ENCODE data around the gene INHBB.

The INHBB gene

DNA sequence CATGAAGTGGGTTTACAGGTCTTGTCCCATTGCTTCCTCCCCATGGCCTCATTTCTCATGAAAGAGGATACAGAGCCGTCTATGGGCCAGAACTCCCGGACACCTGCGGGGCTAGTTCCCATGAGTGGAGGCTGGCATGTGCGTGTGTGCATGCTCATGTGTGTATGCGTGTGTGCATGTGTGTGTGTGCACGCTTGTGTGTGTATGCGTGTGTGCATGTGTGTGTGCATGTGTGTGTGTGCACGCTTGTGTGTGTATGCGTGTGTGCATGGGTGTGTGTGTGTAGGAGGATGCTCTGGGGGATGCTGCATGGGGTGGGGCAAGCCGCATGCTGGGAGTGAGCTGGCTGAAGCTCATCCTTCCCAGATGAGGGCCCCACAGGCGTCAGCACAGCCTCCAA is 20.8 kb downstream of the INHBB start:
- intact Hi-C loops (cut with micrococcal nuclease): no loop called here
- H3K27me3 Mint-ChIP-seq: peaks cover 11% of the 10 kb centered on the region
- no peak overlapping the region for H3K4me3 Mint-ChIP-seq
- no peaks in the 10 kb centered on the region for H3K36me3 Mint-ChIP-seq (ENCODE audit: low read depth)
- no peaks in the 10 kb centered on the region for H3K4me1 Mint-ChIP-seq (ENCODE audit: low read depth)
- no peaks in the 10 kb centered on the region for H3K9me3 Mint-ChIP-seq
- H3K27ac Mint-ChIP-seq: no peak overlapping the region

DNA sequence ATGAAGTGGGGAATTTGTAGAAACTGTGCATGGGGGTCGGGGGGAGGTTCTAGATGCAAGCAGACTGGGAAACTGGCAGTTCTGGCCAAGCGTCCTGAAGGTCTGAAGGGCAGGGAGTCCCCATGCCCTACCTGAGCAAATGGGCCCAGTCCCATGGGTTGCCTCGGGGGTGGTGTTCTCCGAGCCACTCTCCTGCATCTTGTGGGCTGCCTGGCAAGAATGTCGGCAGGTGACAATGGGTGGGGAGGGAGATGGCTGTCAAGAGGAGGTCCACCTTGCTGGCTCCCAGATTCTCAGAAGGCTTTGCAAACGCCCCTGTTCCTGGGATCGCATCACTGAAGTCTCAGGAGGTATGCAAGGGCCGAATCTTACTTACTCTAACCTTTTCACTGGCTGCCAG is 21.3 kb downstream of the INHBB start:
- Mint-ChIP-seq H3K4me3 (no peak overlapping the region), H3K36me3 (ENCODE audit: low read depth) (no peaks in the 10 kb centered on the region), H3K27me3 (peaks cover 11% of the 10 kb centered on the region), H3K27ac (no peak overlapping the region), H3K9me3 (no peaks in the 10 kb centered on the region), H3K4me1 (ENCODE audit: low read depth) (no peaks in the 10 kb centered on the region)
- intact Hi-C loops (cut with micrococcal nuclease): no loop called here

DNA sequence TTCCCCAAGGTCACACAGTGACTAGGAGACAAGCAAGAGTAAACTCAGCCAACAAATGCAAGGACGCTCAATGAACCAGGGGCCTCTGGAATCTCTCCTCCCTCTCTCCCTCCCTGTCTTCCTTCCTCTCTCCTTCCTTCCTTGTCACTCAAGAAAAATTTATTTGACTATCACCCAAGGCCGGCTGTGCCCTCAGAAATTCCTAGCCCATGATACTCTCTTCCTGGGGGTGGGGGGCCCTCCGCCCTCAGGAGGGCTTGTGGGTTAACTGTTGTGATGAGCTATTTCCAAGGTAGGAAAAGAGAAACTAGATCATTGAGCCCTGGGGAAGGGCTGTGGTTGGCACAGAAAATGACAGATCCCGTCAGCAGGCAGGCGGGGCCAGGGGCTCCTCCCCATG is 21.7 kb downstream of the INHBB start:
- Mint-ChIP-seq H3K4me3 (no peak overlapping the region), H3K27ac (no peak overlapping the region), H3K27me3 (peaks cover 11% of the 10 kb centered on the region), H3K9me3 (no peaks in the 10 kb centered on the region), H3K4me1 (ENCODE audit: low read depth) (no peaks in the 10 kb centered on the region), H3K36me3 (ENCODE audit: low read depth) (no peaks in the 10 kb centered on the region)
- intact Hi-C loops (cut with micrococcal nuclease): no loop called here

DNA sequence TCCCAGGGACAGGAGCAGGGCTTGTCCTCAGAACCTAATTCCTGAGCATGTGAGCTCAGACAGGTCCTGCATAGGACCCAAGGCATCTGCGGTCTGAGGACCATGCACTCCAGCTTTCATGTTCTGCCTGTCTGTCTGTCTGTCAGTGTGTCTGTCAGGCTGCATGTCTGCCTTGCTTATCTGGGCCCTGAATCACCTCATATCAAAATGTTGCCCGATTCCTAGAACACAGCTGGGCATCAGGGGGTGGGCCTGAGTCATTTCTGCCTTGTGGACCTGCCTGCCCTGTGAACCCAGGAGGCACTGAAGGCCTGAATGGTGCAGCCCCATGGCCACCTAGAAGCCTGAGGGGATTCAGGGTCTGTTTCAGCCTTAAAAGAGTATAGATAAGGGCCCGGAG is 22.1 kb downstream of the INHBB start:
- peaks cover 11% of the 10 kb centered on the region for H3K27me3 Mint-ChIP-seq
- H3K4me1 Mint-ChIP-seq (ENCODE audit: low read depth): no peaks in the 10 kb centered on the region
- intact Hi-C loops (cut with micrococcal nuclease): no loop called here

DNA sequence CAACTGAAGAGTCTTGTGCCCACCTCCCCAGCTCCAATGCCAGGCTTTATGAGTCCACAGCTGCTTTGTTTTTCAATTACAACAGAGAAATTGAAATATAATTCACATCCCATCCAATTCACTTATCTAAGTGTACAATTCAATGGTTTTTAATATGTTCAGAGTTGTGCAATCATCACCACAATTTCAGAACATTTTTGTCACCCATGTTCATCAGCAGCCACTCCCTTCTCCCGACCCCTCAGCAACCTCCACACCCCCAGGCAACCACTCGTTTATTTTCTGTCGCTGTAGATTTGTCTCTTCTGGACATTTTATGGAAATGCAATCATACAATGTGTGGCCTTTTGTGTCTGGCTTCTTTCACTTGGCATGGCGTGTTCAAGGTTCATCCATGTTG is 23.3 kb downstream of the INHBB start:
- intact Hi-C loops (cut with micrococcal nuclease): no loop called here
- Mint-ChIP-seq H3K9me3 (no peaks in the 10 kb centered on the region), H3K27me3 (peaks cover 11% of the 10 kb centered on the region), H3K4me1 (ENCODE audit: low read depth) (no peaks in the 10 kb centered on the region), H3K4me3 (no peak overlapping the region), H3K27ac (no peak overlapping the region), H3K36me3 (ENCODE audit: low read depth) (no peaks in the 10 kb centered on the region)

More for the DNA sequence above, 22.1 kb downstream of the INHBB start:
- Mint-ChIP-seq H3K27ac (no peak overlapping the region), H3K4me3 (no peak overlapping the region), H3K9me3 (no peaks in the 10 kb centered on the region), H3K36me3 (ENCODE audit: low read depth) (no peaks in the 10 kb centered on the region)

DNA sequence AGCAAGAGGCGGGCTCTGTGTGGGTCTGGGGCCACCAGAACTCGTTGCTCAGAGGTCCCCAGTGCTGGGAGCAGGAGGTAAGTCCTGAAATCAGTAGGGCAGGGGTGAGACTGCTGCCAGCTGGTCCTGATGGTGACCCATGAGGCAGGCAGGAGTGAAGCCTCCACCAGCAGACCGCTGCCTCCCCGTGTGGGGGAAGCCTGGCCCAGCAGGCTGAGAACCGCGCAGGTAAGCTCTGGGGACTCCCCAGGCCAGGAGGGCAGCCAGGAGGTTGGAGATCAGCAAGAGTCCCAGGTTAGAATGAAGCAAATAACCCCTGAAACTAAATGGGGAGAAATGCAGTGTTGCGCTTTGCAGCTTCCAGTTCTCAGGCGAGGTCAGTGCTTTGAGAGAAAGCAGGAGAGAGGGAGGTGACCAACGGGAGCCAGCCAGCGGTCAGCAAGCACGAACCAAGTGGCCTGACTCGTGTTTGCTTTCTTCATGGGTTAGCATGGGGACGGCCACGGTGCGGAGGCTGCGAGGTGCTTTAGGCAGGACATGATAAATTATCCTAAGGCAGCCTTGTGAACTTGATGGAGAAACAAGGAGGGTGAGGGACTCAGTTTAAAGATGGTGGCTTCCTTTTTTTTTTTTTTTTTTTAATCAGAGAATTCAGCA is 26.2 kb downstream of the INHBB start:
- Mint-ChIP-seq H3K27me3 (peaks cover 4% of the 10 kb centered on the region), H3K9me3 (no peaks in the 10 kb centered on the region), H3K36me3 (ENCODE audit: low read depth) (no peaks in the 10 kb centered on the region), H3K4me3 (no peak overlapping the region), H3K27ac (no peak overlapping the region), H3K4me1 (ENCODE audit: low read depth) (no peaks in the 10 kb centered on the region)
- intact Hi-C loops (cut with micrococcal nuclease): no loop called here

DNA sequence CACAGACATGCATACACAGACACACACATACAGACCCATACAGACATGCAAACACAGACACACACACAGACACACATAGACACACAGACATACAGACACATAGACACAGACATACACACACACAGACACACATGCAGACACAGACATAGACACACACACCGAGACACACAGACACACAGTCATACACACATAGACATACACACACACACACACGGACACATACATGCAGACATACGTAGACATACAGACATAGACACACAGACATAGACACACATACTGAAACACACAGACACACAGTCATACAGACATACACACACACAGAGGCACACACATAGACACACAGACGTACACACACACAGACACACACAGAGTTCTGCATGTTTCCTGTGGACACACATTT is 26.9 kb downstream of the INHBB start:
- H3K27ac Mint-ChIP-seq: no peak overlapping the region
- no peaks in the 10 kb centered on the region for H3K4me1 Mint-ChIP-seq (ENCODE audit: low read depth)
- H3K4me3 Mint-ChIP-seq: no peak overlapping the region
- peaks cover 4% of the 10 kb centered on the region for H3K27me3 Mint-ChIP-seq
- H3K9me3 Mint-ChIP-seq: no peaks in the 10 kb centered on the region
- intact Hi-C loops (cut with micrococcal nuclease): no loop called here
- H3K36me3 Mint-ChIP-seq (ENCODE audit: low read depth): no peaks in the 10 kb centered on the region

DNA sequence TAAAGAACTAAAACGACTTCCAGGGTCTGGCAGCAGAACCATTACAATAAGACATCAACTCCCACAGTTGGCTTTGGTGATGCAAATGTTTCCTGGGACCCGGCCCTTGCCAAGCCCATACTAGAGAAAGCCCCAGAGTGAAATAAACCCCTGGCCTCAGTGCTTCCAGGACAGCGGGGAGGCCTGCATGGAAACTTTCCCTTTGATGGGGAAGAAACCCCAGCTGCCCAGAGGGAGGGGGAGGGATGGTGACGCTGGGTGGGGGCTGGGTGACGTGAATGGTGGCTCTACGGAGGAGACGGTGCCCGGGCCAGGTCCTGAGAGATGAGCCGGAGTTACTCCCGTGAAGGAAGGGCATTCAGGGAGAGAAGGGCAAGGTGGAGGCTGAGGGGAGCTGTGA is 27.5 kb downstream of the INHBB start:
- intact Hi-C loops (cut with micrococcal nuclease): no loop called here
- H3K4me1 Mint-ChIP-seq (ENCODE audit: low read depth): no peaks in the 10 kb centered on the region
- no peak overlapping the region for H3K27ac Mint-ChIP-seq
- no peaks in the 10 kb centered on the region for H3K36me3 Mint-ChIP-seq (ENCODE audit: low read depth)
- peaks cover 6% of the 10 kb centered on the region for H3K27me3 Mint-ChIP-seq
- H3K4me3 Mint-ChIP-seq: no peak overlapping the region
- H3K9me3 Mint-ChIP-seq: no peaks in the 10 kb centered on the region

DNA sequence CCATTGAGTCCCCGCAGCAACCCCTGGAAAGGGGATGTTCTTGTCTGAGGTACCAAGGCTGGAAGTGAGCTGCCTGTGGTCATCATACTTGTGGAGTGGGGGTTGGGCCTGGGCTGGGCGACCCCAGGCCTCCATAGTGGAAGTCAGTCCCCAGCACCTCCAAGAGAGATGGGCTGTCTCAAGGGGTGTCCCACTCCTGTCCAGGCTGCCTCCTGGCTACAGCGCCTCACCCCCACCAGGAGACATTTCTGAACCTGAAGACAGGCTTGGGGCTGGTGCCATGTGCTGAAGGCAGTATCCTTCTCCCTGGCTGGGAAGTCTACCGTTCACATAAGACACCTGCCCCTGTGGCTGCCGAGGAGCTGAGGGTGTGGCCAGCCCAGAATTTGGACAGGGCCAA is 28.9 kb downstream of the INHBB start:
- intact Hi-C loops (cut with micrococcal nuclease): no loop called here
- no peak overlapping the region for H3K27ac Mint-ChIP-seq
- no peaks in the 10 kb centered on the region for H3K4me1 Mint-ChIP-seq (ENCODE audit: low read depth)
- H3K27me3 Mint-ChIP-seq: peaks cover 6% of the 10 kb centered on the region
- no peak overlapping the region for H3K4me3 Mint-ChIP-seq
- H3K9me3 Mint-ChIP-seq: no peaks in the 10 kb centered on the region
- no peaks in the 10 kb centered on the region for H3K36me3 Mint-ChIP-seq (ENCODE audit: low read depth)

DNA sequence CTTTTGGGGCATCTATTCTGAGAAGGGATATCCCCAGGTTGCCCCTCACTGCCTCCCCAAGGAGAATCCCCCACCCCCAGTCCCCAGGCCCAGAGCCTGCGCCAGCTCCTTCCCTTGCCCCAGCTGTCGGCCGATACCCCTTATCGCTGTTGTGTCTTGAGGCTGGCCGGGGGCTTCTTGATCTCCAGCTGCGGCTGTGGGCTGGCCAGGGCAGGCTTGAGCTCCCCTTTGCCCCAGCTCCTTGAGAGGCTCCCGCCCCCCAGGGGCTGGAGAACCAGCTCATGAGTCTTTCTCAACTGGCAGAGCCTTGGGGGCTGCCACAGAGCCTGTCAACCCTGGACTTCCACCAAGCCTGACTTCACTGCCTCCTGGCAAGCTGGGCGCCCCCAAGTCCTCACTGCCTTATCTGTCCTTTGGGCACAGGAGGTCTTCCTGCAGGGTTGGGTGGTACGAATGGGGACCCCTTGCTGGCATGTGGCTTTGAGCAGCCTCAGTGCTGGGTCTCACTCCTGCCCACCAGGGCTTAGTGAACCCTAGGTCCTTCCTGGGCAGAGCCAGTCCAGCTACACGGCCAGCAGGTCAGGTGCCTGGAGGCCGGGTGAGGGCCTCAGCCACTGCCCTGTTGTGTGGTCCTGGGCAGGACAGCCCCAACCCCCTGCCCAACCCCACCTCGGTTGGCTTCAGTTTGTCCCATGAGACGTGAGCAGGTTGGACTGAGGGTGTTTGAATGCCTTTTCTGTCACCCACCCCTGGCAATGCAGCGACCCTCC is 29.5 kb downstream of the INHBB start:
- H3K9me3 Mint-ChIP-seq: no peaks in the 10 kb centered on the region
- no peak overlapping the region for H3K4me3 Mint-ChIP-seq
- no peaks in the 10 kb centered on the region for H3K4me1 Mint-ChIP-seq (ENCODE audit: low read depth)
- H3K27ac Mint-ChIP-seq: no peak overlapping the region
- peaks cover 6% of the 10 kb centered on the region for H3K27me3 Mint-ChIP-seq
- intact Hi-C loops (cut with micrococcal nuclease): no loop called here
- no peaks in the 10 kb centered on the region for H3K36me3 Mint-ChIP-seq (ENCODE audit: low read depth)

DNA sequence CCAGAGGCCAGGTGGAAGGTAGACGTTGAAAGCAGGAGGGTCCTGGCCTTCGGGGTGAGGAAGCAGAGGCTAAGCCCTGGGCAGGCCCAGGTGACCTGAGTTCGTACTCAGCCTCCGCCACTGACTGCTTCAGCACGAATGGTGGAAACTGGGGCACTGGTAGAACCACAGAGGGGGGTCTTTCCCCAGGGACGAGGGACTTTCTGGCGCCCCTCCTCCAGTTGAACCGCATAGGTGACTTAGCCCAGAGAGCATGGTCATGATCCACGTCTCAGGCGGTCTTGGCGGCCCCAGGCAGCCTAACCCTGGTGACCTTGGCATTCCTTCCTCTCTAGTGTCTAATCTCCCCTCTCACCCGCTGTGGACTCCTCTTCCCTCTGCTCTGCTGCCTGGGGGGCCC is 30.2 kb downstream of the INHBB start:
- peaks cover 6% of the 10 kb centered on the region for H3K27me3 Mint-ChIP-seq
- no peak overlapping the region for H3K27ac Mint-ChIP-seq

DNA sequence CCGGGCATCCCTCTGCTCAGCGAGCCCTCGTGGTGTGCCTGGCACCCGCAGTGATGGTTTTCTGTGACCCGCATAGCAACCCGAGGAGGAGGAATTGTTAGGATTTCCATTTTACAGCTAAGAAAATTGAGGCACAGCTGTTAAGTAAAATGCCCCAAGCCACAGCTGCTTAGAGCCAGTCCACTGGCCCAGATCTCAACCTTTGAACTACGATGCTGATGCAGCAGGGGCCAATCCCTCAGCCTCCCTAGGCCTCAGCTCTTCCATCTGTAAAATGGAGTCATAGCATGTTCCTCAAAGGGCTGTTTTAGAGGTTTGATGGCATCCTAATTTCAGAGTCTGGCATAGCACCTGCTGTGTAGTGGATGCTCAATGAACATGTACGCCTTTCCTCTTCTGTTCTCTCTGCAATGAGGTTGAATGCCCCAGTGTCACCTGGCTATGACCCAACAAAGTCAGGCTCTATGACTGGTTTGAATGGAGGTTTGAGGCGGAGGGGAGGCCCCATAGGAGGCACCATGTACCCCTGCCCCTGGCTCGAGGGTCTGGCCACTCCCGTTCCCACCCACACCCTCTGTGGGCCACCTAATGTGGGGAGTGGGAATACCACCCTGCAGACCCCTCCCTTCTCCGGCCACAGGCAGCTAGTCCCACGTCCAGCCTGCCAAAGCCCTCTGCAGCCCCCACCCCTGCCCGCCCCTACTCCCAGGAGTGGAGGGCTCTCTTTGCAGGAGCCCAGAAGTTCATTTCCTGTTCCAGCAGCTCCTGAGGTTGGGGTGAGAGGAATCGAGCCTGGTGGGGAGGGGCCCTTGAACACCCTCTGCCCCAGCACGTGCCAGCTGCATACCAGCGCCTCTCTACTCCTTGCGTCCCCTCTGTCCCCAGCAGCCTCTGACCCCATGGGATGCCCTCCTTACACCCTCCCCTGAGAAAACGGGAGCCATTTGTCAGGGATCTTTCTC is 31.0 kb downstream of the INHBB start:
- no peaks in the 10 kb centered on the region for H3K36me3 Mint-ChIP-seq (ENCODE audit: low read depth)
- H3K27me3 Mint-ChIP-seq: peaks cover 4% of the 10 kb centered on the region
- H3K27ac Mint-ChIP-seq: no peak overlapping the region
- H3K4me3 Mint-ChIP-seq: no peak overlapping the region
- no peaks in the 10 kb centered on the region for H3K9me3 Mint-ChIP-seq
- no peaks in the 10 kb centered on the region for H3K4me1 Mint-ChIP-seq (ENCODE audit: low read depth)
- intact Hi-C loops (cut with micrococcal nuclease): no loop called here

More for the DNA sequence above, 30.2 kb downstream of the INHBB start:
- intact Hi-C loops (cut with micrococcal nuclease): no loop called here
- Mint-ChIP-seq H3K4me1 (ENCODE audit: low read depth) (no peaks in the 10 kb centered on the region), H3K9me3 (no peaks in the 10 kb centered on the region), H3K4me3 (no peak overlapping the region), H3K36me3 (ENCODE audit: low read depth) (no peaks in the 10 kb centered on the region)

DNA sequence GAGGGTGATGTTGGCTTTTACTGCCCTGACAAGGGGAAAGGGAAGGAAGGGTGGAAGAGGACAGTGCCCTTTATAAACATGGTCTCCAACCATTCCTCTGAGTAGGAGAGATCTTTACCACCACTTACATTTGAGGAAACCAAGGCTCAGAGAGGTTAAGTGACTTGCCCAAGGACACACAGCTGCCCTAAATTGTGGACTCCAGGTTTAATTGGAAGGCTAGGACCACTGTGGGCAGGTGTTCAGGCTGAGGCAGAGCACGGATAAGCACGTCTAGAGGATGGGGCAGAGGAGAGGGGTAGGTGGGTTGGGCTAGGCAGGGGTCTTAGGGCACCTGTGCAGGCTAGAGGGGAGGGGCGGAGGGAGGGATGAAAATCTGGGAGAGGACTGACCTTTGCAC is 32.7 kb downstream of the INHBB start:
- no peaks in the 10 kb centered on the region for H3K4me1 Mint-ChIP-seq (ENCODE audit: low read depth)
- H3K27me3 Mint-ChIP-seq: peaks cover 4% of the 10 kb centered on the region
- intact Hi-C loops (cut with micrococcal nuclease): no loop called here
- no peaks in the 10 kb centered on the region for H3K36me3 Mint-ChIP-seq (ENCODE audit: low read depth)
- H3K9me3 Mint-ChIP-seq: no peaks in the 10 kb centered on the region
- H3K4me3 Mint-ChIP-seq: no peak overlapping the region
- no peak overlapping the region for H3K27ac Mint-ChIP-seq
